HEK293 (cell line): Measurements from ENCODE around the gene JOSD2.
A peak's percentile ranks its signal among the peaks of the same experiment; 100 is the strongest.
"Not testable (repeated sequence)": the region's sequence is repeated elsewhere in the genome, so short reads cannot be mapped to it uniquely, and the experiment has no call there.

ENCODE experiments used
- CTCF ChIA-PET: fragments of 350-600 bp; formaldehyde crosslinking; extraction: SDS; loops from one replicate; lab custom pipeline; 2021; ENCODE audit warnings: antibody characterized with exemption; lab: Yijun Ruan, JAX
- POLR2A ChIA-PET: fragments of 300-600 bp; formaldehyde crosslinking; extraction: SDS; loops from one replicate; lab custom pipeline; 2020; ENCODE audit warnings: antibody characterized with exemption, inconsistent platforms; lab: Yijun Ruan, JAX
- H3K27ac ChIP-seq: fragments of 200-500 bp; sonication (Bioruptor generic); 2 replicates; pipeline ENCODE4 v1.5.1; 2014; ENCODE audit warnings: low read depth, low read length, control low read depth, inconsistent platforms; ENCODE audit errors: extremely low read depth
- H3K36me3 ChIP-seq, 2 experiments: fragments of 200-500 bp in 1 of 2; sonication (Bioruptor generic) in 1 of 2; 1 replicate in 1 of 2; 2 replicates in 1 of 2; pipeline ENCODE4 v1.5.1; 2014 to 2017; ENCODE audit warnings: inconsistent platforms in 2 of 2, low read length in 2 of 2; ENCODE audit not compliant: control insufficient read depth in 2 of 2, insufficient read depth in 1 of 2
- H3K4me1 ChIP-seq: fragments of 200-500 bp; sonication (Bioruptor generic); 2 replicates; pipeline ENCODE4 v1.5.1; 2014; ENCODE audit warnings: mild to moderate bottlenecking, low read length, inconsistent platforms; ENCODE audit not compliant: control insufficient read depth, insufficient read depth
- H3K4me3 ChIP-seq: 2 replicates; pipeline ENCODE4 v1.5.1; 2011; ENCODE audit warnings: low read depth, mild to moderate bottlenecking, control low read depth, low read length, moderate library complexity
- H3K9me3 ChIP-seq: fragments of 200-500 bp; sonication (Bioruptor generic); 2 replicates; pipeline ENCODE4 v1.5.1; 2014; ENCODE audit warnings: low read depth, low read length, inconsistent platforms; ENCODE audit not compliant: control insufficient read depth, insufficient read depth
- BCL11B ChIP-seq: fragments of 450-650 bp; formaldehyde crosslinking; IDR thresholded peaks from 2 replicates; pipeline ENCODE4 v1.5.1; 2016; ENCODE audit warnings: low read depth, missing biosample characterization, missing genetic modification characterization
- HOXA7 ChIP-seq: sonication (generic); formaldehyde crosslinking; IDR thresholded peaks from 2 replicates; pipeline ENCODE4 v1.8.1; 2022; ENCODE audit warnings: missing genetic modification reagents, borderline replicate concordance
- MZF1 ChIP-seq: fragments of 450-650 bp; formaldehyde crosslinking; IDR thresholded peaks from 2 replicates; pipeline ENCODE4 v1.5.1; 2017; ENCODE audit warnings: missing biosample characterization, missing genetic modification characterization, borderline replicate concordance
- OVOL3 ChIP-seq: fragments of 450-650 bp; formaldehyde crosslinking; IDR thresholded peaks from 2 replicates; pipeline ENCODE4 v1.5.1; 2016; ENCODE audit warnings: missing biosample characterization, missing genetic modification characterization
- RBAK ChIP-seq: fragments of 450-650 bp; formaldehyde crosslinking; IDR thresholded peaks from 2 replicates; pipeline ENCODE4 v1.5.1; 2016; ENCODE audit warnings: missing biosample characterization, missing genetic modification characterization
- SETDB1 ChIP-seq: IDR thresholded peaks from one replicate; pipeline ENCODE4 v1.6.1; 2017; ENCODE audit warnings: mild to moderate bottlenecking, low read length, moderate library complexity, mixed read lengths; ENCODE audit not compliant: insufficient read length
- ZBTB1 ChIP-seq: fragments of 450-650 bp; formaldehyde crosslinking; IDR thresholded peaks from 2 replicates; pipeline ENCODE4 v1.5.1; 2016; ENCODE audit warnings: missing biosample characterization, missing genetic modification characterization
- ZIC2 ChIP-seq: fragments of 450-650 bp; formaldehyde crosslinking; IDR thresholded peaks from 2 replicates; pipeline ENCODE4 v1.5.1; 2016; ENCODE audit warnings: missing biosample characterization, missing genetic modification characterization
- ZNF121 ChIP-seq: fragments of 450-650 bp; formaldehyde crosslinking; IDR thresholded peaks from 2 replicates; pipeline ENCODE4 v1.5.1; 2016; ENCODE audit warnings: missing biosample characterization, missing genetic modification characterization
- ZNF157 ChIP-seq: fragments of 450-650 bp; formaldehyde crosslinking; IDR thresholded peaks from 2 replicates; pipeline ENCODE4 v1.5.1; 2016; ENCODE audit warnings: missing biosample characterization, missing genetic modification characterization
- ZNF202 ChIP-seq: fragments of 450-650 bp; formaldehyde crosslinking; IDR thresholded peaks from 2 replicates; pipeline ENCODE4 v1.5.1; 2016; ENCODE audit warnings: missing biosample characterization, missing genetic modification characterization, borderline replicate concordance
- ZNF211 ChIP-seq: fragments of 450-650 bp; formaldehyde crosslinking; IDR thresholded peaks from 2 replicates; pipeline ENCODE4 v1.5.1; 2016; ENCODE audit warnings: low read depth, missing biosample characterization, missing genetic modification characterization
- ZNF223 ChIP-seq: fragments of 450-650 bp; formaldehyde crosslinking; IDR thresholded peaks from 2 replicates; pipeline ENCODE4 v1.5.1; 2016; ENCODE audit warnings: missing biosample characterization, missing genetic modification characterization
- ZNF292 ChIP-seq: fragments of 450-650 bp; formaldehyde crosslinking; IDR thresholded peaks from 2 replicates; pipeline ENCODE4 v1.5.1; 2016; ENCODE audit warnings: low read depth, missing biosample characterization, missing genetic modification characterization, borderline replicate concordance
- ZNF544 ChIP-seq: fragments of 450-650 bp; formaldehyde crosslinking; IDR thresholded peaks from 2 replicates; pipeline ENCODE4 v1.5.0; 2017; ENCODE audit warnings: missing biosample characterization, missing genetic modification characterization
- ZNF664 ChIP-seq: fragments of 450-650 bp; formaldehyde crosslinking; IDR thresholded peaks from 2 replicates; pipeline ENCODE4 v1.5.1; 2016; ENCODE audit warnings: missing biosample characterization, missing genetic modification characterization
- ZNF670 ChIP-seq: fragments of 450-650 bp; formaldehyde crosslinking; IDR thresholded peaks from 2 replicates; pipeline ENCODE4 v1.5.1; 2016; ENCODE audit warnings: missing biosample characterization, missing genetic modification characterization, low read depth
- ZSCAN16 ChIP-seq: fragments of 450-650 bp; formaldehyde crosslinking; IDR thresholded peaks from 2 replicates; pipeline ENCODE4 v1.5.1; 2016; ENCODE audit warnings: missing biosample characterization, missing genetic modification characterization
- TF ChIP-seq, protein P1 (sequence below): fragments of 450-650 bp; formaldehyde crosslinking; IDR thresholded peaks from 2 replicates; pipeline ENCODE4 v1.5.1; 2016; ENCODE audit warnings: missing biosample characterization, missing genetic modification characterization
- TF ChIP-seq, protein P2 (sequence below): fragments of 450-650 bp; formaldehyde crosslinking; IDR thresholded peaks from 2 replicates; pipeline ENCODE4 v1.5.1; 2016; ENCODE audit warnings: missing biosample characterization, missing genetic modification characterization

JOSD2 gene

GRCh38 chr19:50534478-50534877 lies 23.5 kb upstream of the JOSD2 start:
- H3K4me3 ChIP-seq: no peak overlapping the region
- TF ChIP-seq ZNF670 (tag by site-specific recombination) (no peak), BCL11B (tag by site-specific recombination) (no peak), ZSCAN16 (no peak), OVOL3 (tag by site-specific recombination) (no peak), ZNF211 (tag by site-specific recombination) (no peak), HOXA7 (CRISPR knock-in tag) (no peak)
- TF ChIP-seq, protein P1, sequence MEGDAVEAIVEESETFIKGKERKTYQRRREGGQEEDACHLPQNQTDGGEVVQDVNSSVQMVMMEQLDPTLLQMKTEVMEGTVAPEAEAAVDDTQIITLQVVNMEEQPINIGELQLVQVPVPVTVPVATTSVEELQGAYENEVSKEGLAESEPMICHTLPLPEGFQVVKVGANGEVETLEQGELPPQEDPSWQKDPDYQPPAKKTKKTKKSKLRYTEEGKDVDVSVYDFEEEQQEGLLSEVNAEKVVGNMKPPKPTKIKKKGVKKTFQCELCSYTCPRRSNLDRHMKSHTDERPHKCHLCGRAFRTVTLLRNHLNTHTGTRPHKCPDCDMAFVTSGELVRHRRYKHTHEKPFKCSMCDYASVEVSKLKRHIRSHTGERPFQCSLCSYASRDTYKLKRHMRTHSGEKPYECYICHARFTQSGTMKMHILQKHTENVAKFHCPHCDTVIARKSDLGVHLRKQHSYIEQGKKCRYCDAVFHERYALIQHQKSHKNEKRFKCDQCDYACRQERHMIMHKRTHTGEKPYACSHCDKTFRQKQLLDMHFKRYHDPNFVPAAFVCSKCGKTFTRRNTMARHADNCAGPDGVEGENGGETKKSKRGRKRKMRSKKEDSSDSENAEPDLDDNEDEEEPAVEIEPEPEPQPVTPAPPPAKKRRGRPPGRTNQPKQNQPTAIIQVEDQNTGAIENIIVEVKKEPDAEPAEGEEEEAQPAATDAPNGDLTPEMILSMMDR: no peak
- no peaks in the 10 kb centered on the region; a peak in 1 of 3 replicates for H3K36me3 ChIP-seq
- no peaks in the 10 kb centered on the region for H3K4me1 ChIP-seq
- POLR2A ChIA-PET: no interaction called here
- no peak overlapping the region for H3K27ac ChIP-seq
- CTCF ChIA-PET: interaction anchor here (0.6 to 9.1 kb wide), 8 partner anchors 9 to 135 kb away, joined by 3 to 210 read pairs (median 4); partner anchors contain the start of gene JOSD2
- no peaks in the 10 kb centered on the region for H3K9me3 ChIP-seq

DNA sequence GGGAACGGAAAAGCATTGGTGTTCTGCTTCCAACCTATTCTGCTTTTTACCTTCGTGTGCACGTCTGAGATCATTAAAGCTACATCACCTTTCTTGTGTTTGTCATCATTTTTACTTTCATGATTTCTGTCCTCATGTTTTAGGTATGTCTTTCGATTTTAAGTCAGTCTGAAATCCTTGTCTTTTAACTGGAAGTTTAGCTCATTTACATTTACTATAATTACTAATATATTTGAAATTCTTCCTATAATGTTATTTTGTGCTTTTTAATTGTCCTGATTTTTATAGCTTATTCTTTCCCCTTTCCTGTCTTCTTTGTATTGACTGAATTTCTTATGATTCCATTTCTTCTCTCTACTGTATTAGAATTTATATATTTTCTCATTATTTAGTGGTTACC lies 22.0 kb upstream of the JOSD2 start:
- H3K4me3 ChIP-seq: no peak overlapping the region
- ChIA-PET CTCF (interaction anchor here (0.7 to 9.1 kb wide), 5 partner anchors 8 to 192 kb away, joined by 3 to 210 read pairs (median 6); no protein-coding TSS in a partner anchor), POLR2A (no interaction called here)
- H3K27ac ChIP-seq: no peak overlapping the region
- H3K4me1 ChIP-seq: no peaks in the 10 kb centered on the region
- no peaks in the 10 kb centered on the region for H3K9me3 ChIP-seq
- no peaks in the 10 kb centered on the region for H3K36me3 ChIP-seq
- TF ChIP-seq ZNF544 (tag by site-specific recombination) (no peak), SETDB1 (peak; percentile 78), ZNF664 (tag by site-specific recombination) (no peak), ZBTB1 (tag by site-specific recombination) (no peak)

DNA sequence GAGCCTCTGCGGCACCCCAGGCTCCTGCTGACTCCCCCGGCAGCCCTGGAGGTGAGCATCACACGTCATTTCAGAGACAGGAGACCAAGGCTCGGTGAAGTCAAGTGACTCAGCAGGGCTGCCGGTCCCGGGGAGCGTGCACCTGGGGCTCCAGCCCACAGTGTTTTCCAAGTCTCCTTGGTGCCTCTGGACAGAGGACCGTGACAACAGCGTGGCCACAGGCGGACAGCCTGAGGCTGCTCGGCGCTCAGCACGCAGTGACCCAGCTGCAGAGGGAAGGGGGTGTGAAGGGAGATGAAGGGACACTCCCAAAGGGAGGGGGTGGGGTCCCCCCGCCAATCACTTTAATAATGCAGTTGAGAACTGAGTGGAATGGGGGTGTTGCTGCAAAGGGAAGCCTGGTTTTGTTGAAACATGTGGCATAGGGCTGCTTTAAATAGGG lies 20.2 kb upstream of the JOSD2 start:
- H3K36me3 ChIP-seq: no peaks in the 10 kb centered on the region
- ChIA-PET CTCF (interaction anchor here (1.1 to 1.2 kb wide), 2 partner anchors 25 to 174 kb away, joined by 3 to 7 read pairs; no protein-coding TSS in a partner anchor), POLR2A (no interaction called here)
- no peaks in the 10 kb centered on the region for H3K9me3 ChIP-seq
- no peak overlapping the region for H3K4me3 ChIP-seq
- no peaks in the 10 kb centered on the region for H3K4me1 ChIP-seq
- H3K27ac ChIP-seq: no peak overlapping the region
- TF ChIP-seq ZNF202 (tag by site-specific recombination): no peak
- TF ChIP-seq ZIC2 (tag by site-specific recombination): peak; percentile 69

DNA sequence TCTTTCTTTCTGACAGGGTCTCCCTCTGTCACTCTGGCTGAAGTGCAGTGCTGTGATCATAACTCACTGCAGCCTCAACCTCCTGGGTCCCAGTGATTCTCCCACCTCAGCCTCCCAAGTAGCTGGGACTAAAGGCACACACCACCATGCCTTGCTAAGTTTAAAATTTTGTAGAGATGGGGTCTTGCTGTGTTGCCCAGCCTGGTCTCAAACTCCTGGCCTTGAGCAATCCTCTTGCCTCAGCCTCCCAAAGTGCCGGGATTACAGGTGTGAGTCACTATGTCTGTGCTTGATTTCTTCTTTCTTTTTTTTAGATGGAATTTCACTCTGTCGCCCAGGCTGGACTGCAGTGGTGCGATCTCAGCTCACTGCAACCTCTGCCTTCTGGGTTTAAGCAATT lies 17.1 kb upstream of the JOSD2 start:
- H3K27ac ChIP-seq, H3K4me3 ChIP-seq, H3K36me3 ChIP-seq: not testable (repeated sequence)
- TF ChIP-seq ZNF121 (tag by site-specific recombination): peak; percentile 59
- TF ChIP-seq, all 188 proteins: peak for 1; not testable (repeated sequence) for 187
- CTCF ChIA-PET: interaction anchor here (0.7 to 10.1 kb wide), 3 partner anchors 8 to 158 kb away, joined by 3 to 76 read pairs (median 3); no protein-coding TSS in a partner anchor
- H3K9me3 ChIP-seq, H3K4me1 ChIP-seq, POLR2A ChIA-PET: not testable (repeated sequence)

- Histone ChIP-seq H3K27ac (no peak overlapping the region), H3K9me3 (no peaks in the 10 kb centered on the region), H3K4me1 (no peaks in the 10 kb centered on the region), H3K4me3 (no peak overlapping the region), H3K36me3 (peaks cover 0 to 9% of the 10 kb centered on the region in 2 experiments; a peak in 1 of 3 replicates)
- ChIA-PET CTCF (interaction anchor here (1.1 to 10.1 kb wide), 3 partner anchors 13 to 261 kb away, joined by 5 to 76 read pairs (median 7); no protein-coding TSS in a partner anchor), POLR2A (no interaction called here)
- TF ChIP-seq MZF1 (tag by site-specific recombination): no peak
- TF ChIP-seq ZNF157: no peak
- no peak for TF ChIP-seq ZNF223
- no peak for TF ChIP-seq ZNF292
- TF ChIP-seq RBAK: no peak
- TF ChIP-seq, protein P2, sequence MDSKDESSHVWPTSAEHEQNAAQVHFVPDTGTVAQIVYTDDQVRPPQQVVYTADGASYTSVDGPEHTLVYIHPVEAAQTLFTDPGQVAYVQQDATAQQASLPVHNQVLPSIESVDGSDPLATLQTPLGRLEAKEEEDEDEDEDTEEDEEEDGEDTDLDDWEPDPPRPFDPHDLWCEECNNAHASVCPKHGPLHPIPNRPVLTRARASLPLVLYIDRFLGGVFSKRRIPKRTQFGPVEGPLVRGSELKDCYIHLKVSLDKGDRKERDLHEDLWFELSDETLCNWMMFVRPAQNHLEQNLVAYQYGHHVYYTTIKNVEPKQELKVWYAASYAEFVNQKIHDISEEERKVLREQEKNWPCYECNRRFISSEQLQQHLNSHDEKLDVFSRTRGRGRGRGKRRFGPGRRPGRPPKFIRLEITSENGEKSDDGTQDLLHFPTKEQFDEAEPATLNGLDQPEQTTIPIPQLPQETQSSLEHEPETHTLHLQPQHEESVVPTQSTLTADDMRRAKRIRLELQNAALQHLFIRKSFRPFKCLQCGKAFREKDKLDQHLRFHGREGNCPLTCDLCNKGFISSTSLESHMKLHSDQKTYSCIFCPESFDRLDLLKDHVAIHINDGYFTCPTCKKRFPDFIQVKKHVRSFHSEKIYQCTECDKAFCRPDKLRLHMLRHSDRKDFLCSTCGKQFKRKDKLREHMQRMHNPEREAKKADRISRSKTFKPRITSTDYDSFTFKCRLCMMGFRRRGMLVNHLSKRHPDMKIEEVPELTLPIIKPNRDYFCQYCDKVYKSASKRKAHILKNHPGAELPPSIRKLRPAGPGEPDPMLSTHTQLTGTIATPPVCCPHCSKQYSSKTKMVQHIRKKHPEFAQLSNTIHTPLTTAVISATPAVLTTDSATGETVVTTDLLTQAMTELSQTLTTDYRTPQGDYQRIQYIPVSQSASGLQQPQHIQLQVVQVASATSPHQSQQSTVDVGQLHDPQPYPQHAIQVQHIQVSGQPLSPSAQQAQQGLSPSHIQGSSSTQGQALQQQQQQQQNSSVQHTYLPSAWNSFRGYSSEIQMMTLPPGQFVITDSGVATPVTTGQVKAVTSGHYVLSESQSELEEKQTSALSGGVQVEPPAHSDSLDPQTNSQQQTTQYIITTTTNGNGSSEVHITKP (tag by site-specific recombination): no peak
These were observed 11.9 kb upstream of the JOSD2 start for GRCh38 chr19:50522881-50523280.
